H9 (cell line): Measurements from ENCODE around the gene EFNA5. TPM values are rescaled to one million over a fixed set of nuclear protein-coding genes. Genes with fewer than 3 reads are reported as not detected.

Experiments used
- DNase-seq: peaks from one replicate; pipeline ENCODE4 v3.0.0-alpha.2; 2017
- H2AFZ ChIP-seq: one replicate; pipeline ENCODE4 v1.6.1; 2013; ENCODE audit warnings: mild to moderate bottlenecking, low read length, control low read depth, moderate library complexity
- H2AK5ac ChIP-seq: 2 replicates; pipeline ENCODE4 v1.6.1; 2013; ENCODE audit warnings: low read length, control low read depth, mixed read lengths; ENCODE audit not compliant: insufficient read length
- H2BK120ac ChIP-seq: one replicate; pipeline ENCODE4 v1.6.1; 2013; ENCODE audit warnings: low read depth, mild to moderate bottlenecking, low read length, control low read depth, inconsistent platforms; ENCODE audit not compliant: poor library complexity, severe bottlenecking
- H2BK12ac ChIP-seq: 2 replicates; pipeline ENCODE4 v1.6.1; 2013; ENCODE audit warnings: low read length, control low read depth, mixed read lengths, low read depth; ENCODE audit not compliant: insufficient read length
- H2BK15ac ChIP-seq: 2 replicates; pipeline ENCODE4 v1.6.1; 2013; ENCODE audit warnings: low read depth, low read length, control low read depth
- H2BK20ac ChIP-seq: one replicate; pipeline ENCODE4 v1.6.1; 2013; ENCODE audit warnings: low read depth, mild to moderate bottlenecking, low read length, control low read depth, inconsistent platforms; ENCODE audit not compliant: poor library complexity, severe bottlenecking
- H2BK5ac ChIP-seq: 2 replicates; pipeline ENCODE4 v1.6.1; 2013; ENCODE audit warnings: low read length, control low read depth, mixed read lengths; ENCODE audit not compliant: insufficient read length
- H3K14ac ChIP-seq: 2 replicates; pipeline ENCODE4 v1.6.1; 2013; ENCODE audit warnings: low read length, control low read depth; ENCODE audit not compliant: insufficient read depth
- H3K18ac ChIP-seq: 2 replicates; pipeline ENCODE4 v1.6.1; 2013; ENCODE audit warnings: low read depth, mild to moderate bottlenecking, mixed read lengths, low read length, control low read depth; ENCODE audit not compliant: insufficient read length
- H3K23ac ChIP-seq: 2 replicates; pipeline ENCODE4 v1.6.1; 2013; ENCODE audit warnings: low read length, control low read depth, mixed read lengths, low read depth; ENCODE audit not compliant: insufficient read length
- H3K23me2 ChIP-seq: 2 replicates; pipeline ENCODE4 v1.6.1; 2013; ENCODE audit warnings: low read depth, mild to moderate bottlenecking, mixed read lengths, low read length, control low read depth; ENCODE audit not compliant: insufficient read length, poor library complexity, severe bottlenecking
- H3K27ac ChIP-seq: 2 replicates; pipeline ENCODE4 v1.5.1; 2013; ENCODE audit warnings: low read length, control low read depth, mixed read lengths, low read depth; ENCODE audit not compliant: insufficient read length
- H3K27me3 ChIP-seq: 2 replicates; pipeline ENCODE4 v1.6.1; 2013; ENCODE audit warnings: low read length, control low read depth, inconsistent platforms; ENCODE audit not compliant: insufficient read depth
- H3K4ac ChIP-seq: 2 replicates; pipeline ENCODE4 v1.6.1; 2013; ENCODE audit warnings: low read depth, mild to moderate bottlenecking, control low read depth, inconsistent platforms, low read length, moderate library complexity
- H3K4me1 ChIP-seq: 2 replicates; pipeline ENCODE4 v1.6.1; 2013; ENCODE audit warnings: low read length, control low read depth, inconsistent platforms; ENCODE audit not compliant: insufficient read depth
- H3K4me2 ChIP-seq: 2 replicates; pipeline ENCODE4 v1.6.1; 2013; ENCODE audit warnings: low read length, control low read depth, mixed read lengths; ENCODE audit not compliant: insufficient read length, insufficient read depth
- H3K56ac ChIP-seq: 2 replicates; pipeline ENCODE4 v1.6.1; 2013; ENCODE audit warnings: low read depth, mild to moderate bottlenecking, mixed read lengths, low read length, control low read depth; ENCODE audit not compliant: insufficient read length
- H3K79me1 ChIP-seq: 2 replicates; pipeline ENCODE4 v1.6.1; 2013; ENCODE audit warnings: low read depth, mild to moderate bottlenecking, moderate library complexity, low read length, control low read depth, inconsistent platforms; ENCODE audit not compliant: insufficient read depth, poor library complexity, severe bottlenecking
- H3K79me2 ChIP-seq: 2 replicates; pipeline ENCODE4 v1.6.1; 2013; ENCODE audit warnings: low read length, control low read depth, inconsistent platforms; ENCODE audit not compliant: insufficient read depth
- H3K9ac ChIP-seq: 2 replicates; pipeline ENCODE4 v1.6.1; 2013; ENCODE audit warnings: low read length, control low read depth, mixed read lengths; ENCODE audit not compliant: insufficient read length; ENCODE audit errors: extremely low read depth
- H3K9me3 ChIP-seq: one replicate; pipeline ENCODE4 v1.6.1; 2013; ENCODE audit warnings: low read depth, low read length, inconsistent platforms; ENCODE audit not compliant: control insufficient read depth
- H3T11ph ChIP-seq: one replicate; pipeline ENCODE4 v1.6.1; 2013; ENCODE audit warnings: mild to moderate bottlenecking, low read length, control low read depth, inconsistent platforms
- H4K20me1 ChIP-seq: one replicate; pipeline ENCODE4 v1.6.1; 2013; ENCODE audit not compliant: control insufficient read depth, insufficient read length, insufficient read depth
- H4K5ac ChIP-seq: 2 replicates; pipeline ENCODE4 v1.6.1; 2013; ENCODE audit warnings: low read depth, mild to moderate bottlenecking, mixed read lengths, low read length, control low read depth; ENCODE audit not compliant: insufficient read length
- H4K8ac ChIP-seq: replicated peaks from 2 replicates; pipeline ENCODE4 v1.6.1; 2013; ENCODE audit warnings: low read length, control low read depth, mixed read lengths, low read depth; ENCODE audit not compliant: insufficient read length
- H4K91ac ChIP-seq: 2 replicates; pipeline ENCODE4 v1.6.1; 2013; ENCODE audit warnings: low read depth, mild to moderate bottlenecking, moderate library complexity, mixed read lengths, low read length, control low read depth; ENCODE audit not compliant: insufficient read length
- H3K27ac Mint-ChIP-seq, 3 experiments: 2 replicates in 2 of 3; 3 replicates in 1 of 3; pipeline ENCODE4 v1.8.0; 2020 to 2021; ENCODE audit warnings: mixed read lengths in 3 of 3, mild to moderate bottlenecking in 1 of 3, moderate library complexity in 1 of 3
- H3K27me3 Mint-ChIP-seq: 2 replicates; pipeline ENCODE4 v1.8.0; 2021; ENCODE audit warnings: low read depth, mild to moderate bottlenecking, moderate library complexity, mixed read lengths
- H3K36me3 Mint-ChIP-seq, 3 experiments: 2 replicates in 2 of 3; 3 replicates in 1 of 3; pipeline ENCODE4 v1.8.0; 2020 to 2021; ENCODE audit warnings: low read depth in 3 of 3, mixed read lengths in 3 of 3; ENCODE audit not compliant: insufficient read depth in 1 of 3
- H3K4me1 Mint-ChIP-seq, 2 experiments: 2 replicates each; pipeline ENCODE4 v1.8.0; 2020; ENCODE audit warnings: mixed read lengths in 2 of 2
- H3K4me3 Mint-ChIP-seq, 2 experiments: 2 replicates in 1 of 2; 3 replicates in 1 of 2; pipeline ENCODE4 v1.8.0; 2020 to 2021; ENCODE audit warnings: mild to moderate bottlenecking in 2 of 2, mixed read lengths in 2 of 2, moderate library complexity in 1 of 2
- H3K9me3 Mint-ChIP-seq, 2 experiments: 2 replicates in 1 of 2; 3 replicates in 1 of 2; pipeline ENCODE4 v1.8.0; 2020; ENCODE audit warnings: mild to moderate bottlenecking in 2 of 2, mixed read lengths in 2 of 2, moderate library complexity in 1 of 2
- WGBS: extraction: QIAGEN DNeasy Blood & Tissue Kit; methylation state at CpG from one replicate; pipeline ENCODE4 v1.1.7; 2013; ENCODE audit warnings: missing lambda C conversion rate, low lambda C conversion rate, mixed read lengths; ENCODE audit not compliant: insufficient read length; ENCODE audit errors: extremely low coverage; 5-methylcytosine and 5-hydroxymethylcytosine counted together
- total RNA-seq: library from RNA; stranded (reverse); gene quantifications from 2 replicates; pipeline ENCODE4 v1.2.1, GENCODE V29; 2021
- TF ChIP-seq, protein P1 (sequence below): fragments of 200-600 bp; sonication (generic); conservative IDR thresholded peaks from 3 replicates; pipeline ENCODE4 v1.8.0; 2021; ENCODE audit warnings: antibody characterized with exemption, mild to moderate bottlenecking

Gene EFNA5
- total RNA-seq, 1 experiment from 2014 or later, result 20.4 TPM

DNA sequence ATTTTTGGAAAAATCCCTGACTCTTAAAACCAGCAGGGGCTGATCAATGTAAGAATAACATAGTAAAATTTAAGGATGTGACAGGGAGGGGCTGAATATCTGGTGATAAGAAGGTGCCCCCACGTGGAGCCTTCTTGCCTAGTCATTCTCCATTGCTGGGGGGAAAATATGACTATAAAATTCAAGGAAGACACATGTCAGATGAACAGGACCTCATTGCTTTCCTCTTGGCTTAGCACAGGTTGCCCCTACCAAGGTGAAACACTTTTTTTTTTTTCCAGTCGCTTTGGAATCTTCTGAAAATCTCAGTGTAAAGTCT lies 310.9 kb downstream of the EFNA5 start:
- Histone ChIP-seq H2BK120ac (no peak overlapping the region), H3K56ac (no peak overlapping the region), H2AFZ (no peak overlapping the region), H2BK20ac (no peak overlapping the region), H3K4me2 (no peak overlapping the region), H3K4me1 (no peaks in the 10 kb centered on the region), H2BK12ac (no peak overlapping the region), H3K4ac (no peak overlapping the region), H2AK5ac (no peak overlapping the region), H3K9ac (no peak overlapping the region), H3K18ac (no peak overlapping the region), H4K8ac (no peak overlapping the region), H4K20me1 (no peaks in the 10 kb centered on the region), H3K79me1 (no peaks in the 10 kb centered on the region), H3K23ac (no peak overlapping the region), H3K79me2 (no peaks in the 10 kb centered on the region), H3K27me3 (no peaks in the 10 kb centered on the region), H3K23me2 (no peaks in the 10 kb centered on the region), H3K9me3 (no peaks in the 10 kb centered on the region), H3K27ac (no peak overlapping the region), H4K91ac (no peak overlapping the region), H3K14ac (no peak overlapping the region), H4K5ac (no peak overlapping the region), H2BK5ac (no peak overlapping the region), H2BK15ac (no peak overlapping the region), H3T11ph (no peak overlapping the region)
- no peak overlapping the region for H3K4me3 Mint-ChIP-seq
- H3K27me3 Mint-ChIP-seq, result no peaks in the 10 kb centered on the region
- H3K27ac Mint-ChIP-seq, result no peak overlapping the region
- H3K36me3 Mint-ChIP-seq, result no peaks in the 10 kb centered on the region
- H3K9me3 Mint-ChIP-seq, result no peaks in the 10 kb centered on the region
- TF ChIP-seq, protein P1, sequence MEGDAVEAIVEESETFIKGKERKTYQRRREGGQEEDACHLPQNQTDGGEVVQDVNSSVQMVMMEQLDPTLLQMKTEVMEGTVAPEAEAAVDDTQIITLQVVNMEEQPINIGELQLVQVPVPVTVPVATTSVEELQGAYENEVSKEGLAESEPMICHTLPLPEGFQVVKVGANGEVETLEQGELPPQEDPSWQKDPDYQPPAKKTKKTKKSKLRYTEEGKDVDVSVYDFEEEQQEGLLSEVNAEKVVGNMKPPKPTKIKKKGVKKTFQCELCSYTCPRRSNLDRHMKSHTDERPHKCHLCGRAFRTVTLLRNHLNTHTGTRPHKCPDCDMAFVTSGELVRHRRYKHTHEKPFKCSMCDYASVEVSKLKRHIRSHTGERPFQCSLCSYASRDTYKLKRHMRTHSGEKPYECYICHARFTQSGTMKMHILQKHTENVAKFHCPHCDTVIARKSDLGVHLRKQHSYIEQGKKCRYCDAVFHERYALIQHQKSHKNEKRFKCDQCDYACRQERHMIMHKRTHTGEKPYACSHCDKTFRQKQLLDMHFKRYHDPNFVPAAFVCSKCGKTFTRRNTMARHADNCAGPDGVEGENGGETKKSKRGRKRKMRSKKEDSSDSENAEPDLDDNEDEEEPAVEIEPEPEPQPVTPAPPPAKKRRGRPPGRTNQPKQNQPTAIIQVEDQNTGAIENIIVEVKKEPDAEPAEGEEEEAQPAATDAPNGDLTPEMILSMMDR, result no peak
- peaks cover 0 to 6% of the 10 kb centered on the region in 2 experiments; a peak in 3 of 4 replicates for H3K4me1 Mint-ChIP-seq
- WGBS, result no CpG with 5 or more reads among the region's 2 CpGs
- no peak for DNase-seq
